Right ventricle myocardium superior (tissue), 1 donor: ENCODE data around the gene ZNF385A. TPM values are rescaled to one million over a fixed set of nuclear protein-coding genes. Genes with fewer than 3 reads are reported as not detected.

ENCODE experiments used
- ATAC-seq: fragments of 200-7000 bp; cut with Tn5 transposase; one replicate; pipeline ENCODE4 v1.9.1; 2020; ENCODE audit warnings: mild to moderate bottlenecking; ENCODE audit not compliant: poor library complexity
- DNase-seq: peaks from one replicate; pipeline ENCODE4 v3.0.0-alpha.2; 2020
- intact Hi-C: fragments of 100-400 bp; cut with DNase I; formaldehyde crosslinking; loops from one replicate; pipeline ENCODE4 v1.11.2; 2022
- long read RNA-seq: library from polyadenylated mRNA; unstranded; transcript quantifications from one replicate; pipeline ENCODE4 v2.0.0, GENCODE V29; 2021
- total RNA-seq: library from RNA; stranded (reverse); fragmentation: NEBNext Ultra II Directional; extraction: Animal tissue kit (Norgen Biotek cat#: 25700); gene quantifications from one replicate; pipeline ENCODE4 v1.2.1, GENCODE V29; 2021
- donor health status: DM: no; HTN: yes; CAD: no; lungs with severe emphysema.

The ZNF385A gene, protein sequence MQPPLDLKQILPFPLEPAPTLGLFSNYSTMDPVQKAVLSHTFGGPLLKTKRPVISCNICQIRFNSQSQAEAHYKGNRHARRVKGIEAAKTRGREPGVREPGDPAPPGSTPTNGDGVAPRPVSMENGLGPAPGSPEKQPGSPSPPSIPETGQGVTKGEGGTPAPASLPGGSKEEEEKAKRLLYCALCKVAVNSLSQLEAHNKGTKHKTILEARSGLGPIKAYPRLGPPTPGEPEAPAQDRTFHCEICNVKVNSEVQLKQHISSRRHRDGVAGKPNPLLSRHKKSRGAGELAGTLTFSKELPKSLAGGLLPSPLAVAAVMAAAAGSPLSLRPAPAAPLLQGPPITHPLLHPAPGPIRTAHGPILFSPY
- total RNA-seq: 10.7 TPM
- long read RNA-seq, partial matches to known transcripts: 7 of 12 reads
- long read RNA-seq, other reads (novel, unspliced or antisense): 1 of 12 reads

DNA sequence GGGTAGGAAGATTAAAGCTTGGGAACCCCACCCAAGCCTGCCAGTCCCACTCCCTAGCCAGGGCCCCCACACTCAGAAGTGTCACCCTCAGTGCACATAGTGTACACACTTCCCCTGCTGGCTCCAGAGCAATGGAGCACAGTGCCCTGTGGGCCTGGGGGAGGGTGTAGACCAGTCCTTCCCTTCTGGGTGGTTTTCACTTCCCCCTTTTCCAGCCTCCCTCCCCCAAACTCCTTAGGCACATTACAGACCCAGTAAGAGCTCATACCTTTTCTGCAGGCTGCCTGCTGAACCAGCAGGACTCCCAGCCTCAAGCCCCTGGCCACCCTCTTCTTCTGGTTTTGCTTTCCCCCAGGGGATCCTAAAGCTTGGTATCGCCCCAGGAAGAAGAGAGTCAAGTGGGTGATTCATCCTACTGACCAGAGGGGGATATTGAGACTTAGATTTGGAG, at the start of gene ZNF385A:
TSS of gene ZNF385A (minus strand) at position 143 of the 451 bp plus-strand sequence. CDS start 219 bp downstream, outside the sequence.
- DNase-seq (no peak), ATAC-seq (peak; percentile 42)
- intact Hi-C loops: no loop called here

DNA sequence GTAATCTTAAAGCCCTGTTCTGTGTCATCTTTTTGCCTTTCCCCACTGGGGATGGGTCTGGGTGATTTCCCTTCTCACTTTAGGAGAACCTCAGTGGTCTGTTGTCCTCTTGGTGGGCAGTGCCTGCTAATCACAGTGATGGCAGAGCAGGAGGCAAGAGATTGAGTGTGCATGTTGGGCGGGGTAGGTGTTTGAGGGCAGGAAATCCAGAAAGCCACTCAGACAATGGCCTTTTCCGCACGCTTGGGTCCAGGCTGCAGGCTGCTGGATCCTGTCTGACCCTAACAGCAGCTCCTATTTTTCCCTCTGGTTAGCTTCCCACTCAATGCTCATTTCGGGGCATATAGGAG, 48.3 kb upstream of the ZNF385A start:
- intact Hi-C loops: no loop called here
- ATAC-seq: no peak
- DNase-seq: no peak

DNA sequence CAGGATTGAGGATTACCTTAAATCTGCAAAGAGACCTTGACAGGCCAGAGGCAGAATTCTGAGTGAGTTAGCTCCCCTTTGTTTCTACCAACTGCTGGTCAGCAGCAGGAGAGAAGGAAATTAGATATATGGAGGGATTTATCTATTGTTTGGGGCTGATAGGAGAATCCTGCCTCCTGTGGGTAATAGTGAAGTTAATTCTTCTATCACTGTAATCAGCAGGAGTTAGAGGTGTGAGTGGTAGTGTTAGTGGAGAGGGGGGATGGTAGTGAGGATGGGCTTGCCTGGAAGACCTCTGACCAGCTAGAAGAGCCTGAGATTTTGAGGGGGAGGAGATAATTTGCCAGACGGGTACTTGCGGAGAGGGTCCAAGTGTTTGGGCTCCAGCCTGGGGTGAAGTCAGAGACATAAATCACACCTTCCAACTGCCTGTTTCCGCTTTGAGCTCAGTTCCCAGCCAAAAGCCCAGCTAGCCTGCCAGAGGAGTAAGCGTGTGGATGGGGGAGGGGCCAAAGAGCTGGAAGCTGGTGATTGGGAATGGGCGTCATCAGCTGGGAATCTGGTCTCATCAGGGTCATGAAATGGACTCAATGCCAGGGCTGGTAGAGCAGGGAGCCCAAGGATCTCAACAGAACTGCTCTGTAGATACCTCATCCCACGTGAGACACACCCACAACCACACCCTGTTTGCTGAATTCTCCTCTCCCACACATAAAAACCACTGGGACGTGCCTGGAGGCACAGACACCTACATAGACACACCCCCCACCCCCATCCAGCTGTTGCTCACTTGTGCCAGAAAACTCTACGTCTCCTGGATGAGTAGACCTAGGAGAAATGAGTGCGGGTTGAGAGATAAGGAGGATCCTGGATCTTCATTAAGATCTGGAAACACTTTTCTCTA, 47.6 kb upstream of the ZNF385A start:
- intact Hi-C loops: no loop called here
- DNase-seq: peak; percentile 76
- peak; percentile 68 for ATAC-seq

DNA sequence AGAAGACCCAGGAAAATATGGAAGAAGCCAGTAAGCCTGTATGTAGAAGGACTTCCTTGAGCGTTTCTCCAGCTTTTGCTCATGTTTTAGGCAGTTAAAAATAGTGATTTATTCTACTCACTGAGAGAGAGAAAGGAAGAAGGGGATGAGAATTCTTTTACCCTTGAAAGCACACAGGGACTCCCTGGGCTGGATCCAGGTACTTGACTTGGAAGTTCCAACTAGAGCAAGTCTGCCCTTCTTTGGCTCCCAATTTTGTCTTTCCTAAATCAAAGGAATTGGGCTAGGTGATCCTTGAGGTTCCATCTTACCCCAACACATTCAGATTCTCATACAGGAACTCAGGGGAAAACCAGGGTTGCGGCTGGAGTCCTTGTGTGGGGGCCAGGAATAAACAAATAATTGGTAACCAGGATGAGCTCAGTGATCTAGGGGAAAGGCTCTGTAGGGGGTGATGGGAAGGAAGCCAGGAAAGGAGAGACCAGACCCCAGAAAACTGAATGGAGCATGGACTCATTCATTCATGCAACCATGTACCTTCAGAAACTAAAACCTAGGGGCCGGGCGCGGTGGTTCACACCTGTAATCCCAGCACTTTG, 46.0 kb upstream of the ZNF385A start:
- DNase-seq: no peak
- ATAC-seq: no peak
- intact Hi-C loops: no loop called here

DNA sequence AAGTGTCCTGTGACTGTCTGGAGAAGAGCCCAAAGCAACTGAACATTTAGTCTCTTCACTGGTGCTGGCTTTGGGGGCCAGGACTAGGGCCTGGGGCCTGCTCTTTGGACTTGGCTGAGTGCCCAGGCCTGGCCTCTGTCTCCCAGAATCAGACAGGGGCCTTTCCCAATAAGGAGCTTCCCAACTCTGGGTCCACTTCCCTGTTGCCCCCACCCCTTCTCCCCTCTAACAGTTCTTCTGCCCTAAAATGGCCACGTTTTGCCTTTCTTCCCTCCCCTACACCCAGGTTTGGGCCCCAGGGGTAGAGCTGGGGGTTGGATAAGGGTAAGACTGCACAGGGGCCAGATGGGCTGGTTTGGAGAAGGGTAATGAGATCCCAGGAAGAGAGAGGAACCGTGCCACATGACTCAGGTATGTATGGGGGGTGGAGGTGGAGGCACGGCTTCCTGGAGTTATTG, 44.5 kb upstream of the ZNF385A start:
- intact Hi-C loops: no loop called here
- peak; percentile 11 for ATAC-seq
- no peak for DNase-seq

DNA sequence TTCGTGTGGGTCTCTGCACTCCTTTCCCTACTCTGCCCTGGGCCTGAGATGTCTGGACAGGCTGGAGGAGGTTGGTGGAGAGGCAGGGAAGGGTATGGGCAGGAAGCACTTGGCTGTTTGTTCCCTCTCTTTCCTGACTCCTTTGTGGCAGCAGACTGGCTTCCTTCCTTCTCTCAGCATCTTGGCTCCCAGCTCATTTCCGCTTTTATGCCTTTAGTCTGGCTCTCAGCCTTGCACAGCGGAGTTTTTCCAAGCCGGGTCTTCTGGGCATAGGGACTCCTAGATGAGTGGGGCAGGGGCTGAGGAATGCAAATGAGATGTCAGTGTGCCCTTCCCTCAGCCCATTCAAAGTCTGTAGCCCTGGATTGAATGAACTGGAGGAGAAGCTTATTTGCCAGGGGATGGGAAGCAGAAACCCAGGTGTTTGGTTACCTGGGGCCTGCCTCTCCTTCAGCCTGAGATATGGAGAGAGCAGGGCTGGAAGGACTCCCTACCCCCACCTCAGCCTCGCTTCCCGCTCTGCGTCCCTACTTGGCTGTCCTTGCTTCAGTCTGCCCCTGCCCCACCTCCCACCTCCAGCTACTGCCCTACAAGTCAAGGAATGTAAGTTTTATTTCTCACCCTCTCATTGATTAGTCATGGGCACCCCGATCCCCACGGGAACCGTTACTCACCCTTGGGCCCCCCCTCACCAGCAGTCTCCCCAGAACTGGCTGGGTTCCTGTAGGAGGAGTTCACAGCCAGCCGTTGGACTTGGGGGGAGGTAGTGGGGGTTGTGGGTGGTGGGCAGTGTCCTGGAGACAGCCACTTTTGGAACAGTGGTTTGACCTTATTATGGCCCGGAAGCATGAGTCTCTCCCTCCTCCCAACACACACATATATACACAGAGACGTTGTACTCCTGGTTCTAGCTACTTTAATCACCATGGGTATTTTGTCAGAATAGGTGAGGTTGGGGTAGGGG, 43.8 kb upstream of the ZNF385A start:
- DNase-seq (no peak), ATAC-seq (peak; percentile 8)
- intact Hi-C loops: no loop called here

DNA sequence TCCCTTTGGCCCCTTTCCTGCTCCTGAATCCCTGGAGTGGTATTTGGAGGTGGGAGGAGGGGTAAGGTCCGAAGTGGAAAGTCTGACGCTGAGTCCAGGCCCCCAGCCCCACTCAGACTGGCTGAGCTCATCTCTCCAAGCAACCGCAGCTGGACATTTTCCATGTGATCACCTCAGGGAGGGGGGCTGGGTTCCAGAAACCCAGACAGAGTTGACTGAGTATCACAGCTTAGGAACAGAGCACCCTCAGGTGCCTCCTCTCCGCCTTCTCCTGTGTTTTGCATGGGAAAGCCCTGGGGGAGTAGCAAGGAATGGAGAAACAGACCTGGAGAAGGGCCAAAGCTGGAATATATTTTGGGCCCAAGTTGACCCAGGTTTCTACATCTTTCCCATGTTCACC, 42.6 kb upstream of the ZNF385A start:
- intact Hi-C loops: no loop called here

DNA sequence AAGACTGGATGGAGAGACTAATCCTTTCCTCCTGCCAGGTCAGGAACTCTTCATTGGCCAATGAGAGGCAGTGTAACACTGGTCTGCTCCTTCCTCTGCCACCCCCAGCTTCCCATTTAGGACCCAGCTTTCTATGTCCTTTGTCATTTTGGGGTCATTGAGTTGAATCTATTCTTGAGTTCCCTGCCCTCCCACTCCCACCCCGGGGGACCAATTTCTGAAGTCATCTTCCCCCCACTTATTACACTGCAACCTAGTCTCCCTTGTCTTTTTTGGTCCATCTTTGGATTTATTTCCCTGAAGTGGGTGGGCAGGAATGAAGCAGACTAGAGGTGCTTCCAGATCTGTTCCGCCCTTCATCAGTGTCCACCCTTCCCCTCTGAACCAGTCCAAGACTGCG, 42.2 kb upstream of the ZNF385A start:
- ATAC-seq (no peak), DNase-seq (no peak)
- intact Hi-C loops: no loop called here

More for the DNA sequence above, 42.6 kb upstream of the ZNF385A start:
- DNase-seq: no peak
- ATAC-seq: no peak

DNA sequence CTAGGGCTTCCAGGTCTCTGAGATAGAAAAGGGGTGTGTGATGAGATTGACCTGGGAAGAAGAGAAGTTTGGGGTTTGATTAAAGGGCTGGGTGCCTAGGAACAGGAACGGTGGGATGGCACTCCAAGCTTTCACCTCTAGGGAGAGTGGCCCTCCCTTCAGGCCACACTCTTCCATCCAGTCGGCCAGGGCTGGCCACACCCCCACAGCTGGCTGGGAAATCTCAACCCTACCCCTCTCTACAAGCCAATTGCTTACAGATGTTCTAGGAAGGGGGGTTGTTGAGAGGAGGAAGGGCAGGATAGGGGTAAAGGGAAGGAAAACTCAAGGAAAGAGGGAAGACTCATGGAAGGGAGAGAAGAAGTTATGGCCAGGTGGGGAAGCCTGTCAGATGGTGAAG, 41.2 kb upstream of the ZNF385A start:
- DNase-seq (no peak), ATAC-seq (no peak)
- intact Hi-C loops: no loop called here

DNA sequence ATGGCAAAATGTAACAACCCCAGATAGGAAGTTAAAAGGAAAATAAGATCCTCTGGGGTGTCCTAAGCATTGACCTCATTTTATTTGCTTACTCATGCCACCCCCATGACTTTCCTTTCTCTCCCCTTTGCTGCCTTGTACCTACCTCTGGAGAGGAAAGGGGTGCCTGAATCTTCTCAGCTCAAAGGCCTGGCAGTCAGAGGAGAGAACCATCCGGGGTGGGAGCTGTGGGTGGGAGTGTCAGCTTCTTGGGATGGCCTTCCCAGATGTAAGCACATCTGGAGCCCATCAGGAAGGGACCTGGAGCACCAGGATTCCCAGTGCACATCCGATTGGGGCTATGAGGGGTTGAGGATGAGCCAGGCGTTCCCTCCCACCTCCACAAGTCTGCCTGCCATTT, 39.7 kb upstream of the ZNF385A start:
- intact Hi-C loops: no loop called here
- DNase-seq: no peak
- no peak for ATAC-seq

DNA sequence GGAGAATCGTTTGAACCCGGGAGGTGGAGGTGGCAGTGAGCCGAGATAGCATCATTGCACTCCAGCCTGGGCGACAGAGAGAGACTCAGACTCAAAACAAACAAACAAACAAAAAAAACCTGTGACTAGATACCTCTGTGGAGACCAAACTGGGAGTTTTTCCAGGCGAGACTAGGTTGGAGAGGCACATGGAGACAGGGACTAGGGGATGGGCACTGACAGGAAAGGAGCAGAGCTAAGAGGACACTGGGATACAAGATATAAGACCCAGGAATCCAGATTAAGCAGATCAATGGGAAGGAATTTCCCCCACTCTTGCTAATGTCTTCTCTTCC, 39.2 kb upstream of the ZNF385A start:
- intact Hi-C loops: no loop called here
- DNase-seq: no peak
- no peak for ATAC-seq

DNA sequence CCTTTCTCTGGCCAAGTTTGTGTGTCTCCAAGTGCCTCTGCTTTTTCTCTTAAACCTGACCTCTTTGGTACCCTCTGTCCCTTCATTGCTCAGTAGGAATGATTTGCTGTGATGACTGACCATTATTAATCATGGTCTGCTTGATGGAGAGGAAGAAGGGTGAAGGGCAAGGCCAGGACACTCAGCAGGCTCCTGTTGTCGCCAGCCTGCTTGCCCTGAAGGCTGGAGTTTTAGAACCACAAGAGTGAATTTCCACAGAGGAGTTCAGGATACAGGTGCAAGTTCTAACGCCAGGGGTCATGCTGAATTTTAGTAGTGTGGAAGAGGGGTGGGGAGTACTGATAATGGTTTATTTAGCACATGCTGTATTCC, 37.3 kb upstream of the ZNF385A start:
- DNase-seq: no peak
- intact Hi-C loops: no loop called here
- no peak for ATAC-seq

DNA sequence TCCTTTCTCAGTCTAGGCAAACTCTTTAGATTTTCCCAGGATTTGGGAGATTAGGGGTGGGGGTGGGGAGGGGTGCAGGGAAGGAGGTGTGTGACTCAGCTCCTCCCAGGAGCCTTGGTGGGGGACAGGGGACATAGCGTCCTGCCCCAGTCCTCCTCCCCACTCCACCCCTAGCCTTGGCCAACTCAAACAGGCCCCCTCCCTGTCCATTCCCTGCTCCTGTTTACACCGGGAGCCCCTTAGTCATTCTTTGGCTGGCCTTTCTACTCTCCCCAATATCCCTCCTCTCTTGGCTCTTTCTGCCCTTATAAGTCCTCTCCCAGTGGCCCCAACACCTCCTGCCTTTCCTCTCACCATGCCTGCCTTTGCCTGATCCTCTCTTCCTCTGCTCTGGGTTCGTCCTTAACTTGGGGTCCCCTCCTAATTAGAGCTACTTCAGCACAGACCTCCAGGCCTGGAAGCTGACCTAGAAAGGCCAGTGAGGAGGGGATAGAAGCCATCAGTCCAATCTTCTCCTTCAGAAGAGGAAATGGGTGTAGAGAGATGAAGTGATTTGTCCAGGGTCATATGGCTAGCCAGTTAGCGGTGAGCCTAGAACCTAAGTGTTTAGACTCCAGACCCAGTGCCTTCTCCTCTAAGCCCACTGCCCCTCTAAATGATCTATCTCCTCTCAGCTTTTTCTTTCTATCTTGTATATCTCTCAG, 36.8 kb upstream of the ZNF385A start:
- peak; percentile 77 for DNase-seq
- peak; percentile 58 for ATAC-seq
- intact Hi-C loops: no loop called here

DNA sequence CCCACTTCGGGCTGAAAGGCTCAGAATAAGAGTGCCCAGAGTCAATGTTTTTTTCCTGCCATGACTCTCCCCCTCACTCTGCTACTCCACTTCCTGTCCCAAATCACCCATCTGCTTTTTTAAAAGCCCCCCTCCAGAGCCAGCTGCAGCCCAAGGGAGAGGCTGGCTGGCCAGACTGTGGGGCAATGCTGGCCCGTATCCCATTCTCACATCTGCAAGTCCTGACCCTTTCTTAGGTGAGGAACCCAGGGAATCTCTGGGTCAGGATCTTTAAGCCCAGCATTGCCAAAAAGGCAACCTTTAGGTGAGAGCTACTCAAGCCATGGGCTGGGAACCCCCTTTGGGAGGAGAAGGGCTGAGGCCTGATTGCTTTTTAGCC, 36.2 kb upstream of the ZNF385A start:
- intact Hi-C loops: no loop called here
- ATAC-seq (peak; percentile 5), DNase-seq (no peak)

DNA sequence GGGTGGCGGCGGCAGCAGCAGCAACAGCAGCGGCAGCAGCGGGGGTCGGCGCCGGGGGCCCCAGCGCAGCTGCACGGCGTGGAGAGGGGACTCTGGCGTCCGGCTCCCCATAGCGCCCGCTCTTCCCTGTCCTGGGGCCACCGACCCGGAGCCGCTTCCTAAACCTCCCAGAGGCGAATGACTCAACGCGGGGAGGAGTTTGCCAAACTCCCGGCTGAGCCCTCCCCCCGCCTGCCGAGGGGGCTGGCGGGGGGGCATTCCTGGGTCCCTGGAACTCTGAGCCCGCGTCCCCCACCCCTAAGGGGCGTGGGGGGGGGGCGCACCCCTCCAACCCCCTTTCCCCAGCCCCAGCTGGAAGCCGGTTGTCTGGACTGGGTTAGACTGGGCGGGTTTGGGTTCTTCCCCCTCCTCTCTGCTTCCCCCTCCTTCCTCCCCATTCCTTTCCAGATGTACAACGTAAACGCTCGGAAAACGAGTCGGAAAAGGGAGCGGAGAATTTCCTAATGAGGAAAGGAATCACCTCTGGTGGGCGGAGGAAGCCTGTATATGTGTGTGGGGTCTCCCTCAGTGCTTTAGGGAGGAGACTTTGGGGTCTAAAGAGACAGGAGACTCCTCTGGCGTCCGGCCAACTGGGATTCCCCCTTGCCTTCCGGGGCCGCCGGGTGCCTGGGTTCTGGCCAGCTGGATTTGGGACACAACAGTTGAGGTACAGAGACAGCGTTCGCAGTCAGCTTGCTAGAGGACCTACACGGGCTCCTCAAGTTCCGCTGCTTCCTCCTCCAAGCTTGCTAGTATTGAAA, 34.8 kb upstream of the ZNF385A start, which contains the start of gene ITGA5:
TSS of gene ITGA5 (minus strand) at position 179 of the 800 bp plus-strand sequence. CDS start at position 111, 68 bp downstream.
- intact Hi-C loops: no loop called here
- ATAC-seq (peak; percentile 84), DNase-seq (peak; percentile 87)

DNA sequence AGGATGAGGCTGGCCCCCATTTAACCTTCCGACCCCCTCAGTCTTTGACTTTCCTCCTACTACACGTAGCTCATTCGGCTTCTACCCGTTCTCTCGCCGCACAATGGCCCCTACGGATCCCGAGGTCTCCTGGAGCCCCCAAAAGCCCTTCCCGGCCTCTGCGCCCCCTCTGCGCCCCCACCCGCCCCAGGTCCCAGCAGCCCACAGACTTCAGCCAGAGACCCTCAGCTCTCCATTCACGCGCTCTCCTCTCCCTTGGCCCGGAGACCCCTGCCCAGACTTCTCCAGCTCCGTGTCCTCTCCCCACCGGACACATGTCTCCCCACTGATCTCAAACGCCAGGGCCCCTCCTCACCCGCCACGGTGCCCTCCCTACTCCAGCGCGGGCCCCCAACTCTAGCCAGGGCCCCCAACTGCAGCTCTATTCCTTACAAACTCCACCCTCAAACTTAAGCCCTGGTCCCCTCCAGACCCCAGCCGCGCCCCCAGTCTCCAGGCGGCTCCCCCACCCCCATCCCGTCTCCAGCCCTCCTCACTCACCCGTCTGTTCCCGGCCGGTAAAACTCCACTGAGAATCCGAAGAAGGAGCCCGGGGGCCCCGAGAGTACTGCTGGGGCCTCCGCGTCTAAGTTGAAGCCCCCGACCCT, 34.0 kb upstream of the ZNF385A start:
- DNase-seq (no peak), ATAC-seq (peak; percentile 2)
- intact Hi-C loops: no loop called here
